Osteoblast (primary cell): ENCODE data around the gene PLXNA4. TPM values are rescaled to one million over a fixed set of nuclear protein-coding genes. Genes with fewer than 3 reads are reported as not detected.

Experiments used
- DNase-seq: peaks from one replicate; pipeline ENCODE4 v3.0.0; 2011; ENCODE audit warnings: low spot score, mixed read lengths; ENCODE audit not compliant: insufficient read length; ENCODE audit errors: missing footprints
- H2AFZ ChIP-seq: 2 replicates; pipeline ENCODE4 v1.6.0; 2011; ENCODE audit warnings: mild to moderate bottlenecking, low read length
- H3K27ac ChIP-seq: 2 replicates; pipeline ENCODE4 v1.5.1; 2011; ENCODE audit warnings: mild to moderate bottlenecking, low read depth, low read length, moderate library complexity
- H3K27me3 ChIP-seq: 2 replicates; pipeline ENCODE4 v1.6.0; 2012; ENCODE audit warnings: mild to moderate bottlenecking, control low read depth, inconsistent platforms, low read length, moderate library complexity; ENCODE audit not compliant: insufficient read depth
- H3K36me3 ChIP-seq: 2 replicates; pipeline ENCODE4 v1.5.1; 2011; ENCODE audit warnings: mild to moderate bottlenecking, low read length, control low read depth, moderate library complexity; ENCODE audit not compliant: insufficient read depth
- H3K4me1 ChIP-seq: 2 replicates; pipeline ENCODE4 v1.5.1; 2011; ENCODE audit warnings: mild to moderate bottlenecking, low read length, control low read depth, moderate library complexity; ENCODE audit not compliant: insufficient read depth
- H3K4me2 ChIP-seq: 2 replicates; pipeline ENCODE4 v1.6.0; 2011; ENCODE audit warnings: mild to moderate bottlenecking, low read length; ENCODE audit not compliant: insufficient read depth
- H3K4me3 ChIP-seq: fragments of 200-600 bp; sonication (generic); 3 replicates; pipeline ENCODE4 v1.5.1; 2012; ENCODE audit warnings: mild to moderate bottlenecking, low read length, inconsistent platforms; ENCODE audit not compliant: insufficient read depth
- H3K79me2 ChIP-seq: 2 replicates; pipeline ENCODE4 v1.6.0; 2012; ENCODE audit warnings: mild to moderate bottlenecking, low read length, control low read depth, inconsistent platforms; ENCODE audit not compliant: insufficient read depth
- H3K9me3 ChIP-seq: 2 replicates; pipeline ENCODE4 v1.5.1; 2011; ENCODE audit warnings: low read depth, low read length, control low read depth
- H4K20me1 ChIP-seq: 2 replicates; pipeline ENCODE4 v1.6.0; 2012; ENCODE audit warnings: mild to moderate bottlenecking, low read length, control low read depth; ENCODE audit not compliant: insufficient read depth
- total RNA-seq: library from RNA; depleted of rRNA; stranded (reverse); fragments of >200 nt; gene quantifications from 2 replicates; pipeline ENCODE4 v1.2.3, GENCODE V29; 2012
- TF ChIP-seq, protein P1 (sequence below): IDR thresholded peaks from 2 replicates; pipeline ENCODE4 v1.5.1; 2011; ENCODE audit warnings: mild to moderate bottlenecking, low read depth, low read length, moderate library complexity; ENCODE audit errors: extremely low read depth

Gene PLXNA4
- total RNA-seq, 1 donor = 4.3 TPM

DNA sequence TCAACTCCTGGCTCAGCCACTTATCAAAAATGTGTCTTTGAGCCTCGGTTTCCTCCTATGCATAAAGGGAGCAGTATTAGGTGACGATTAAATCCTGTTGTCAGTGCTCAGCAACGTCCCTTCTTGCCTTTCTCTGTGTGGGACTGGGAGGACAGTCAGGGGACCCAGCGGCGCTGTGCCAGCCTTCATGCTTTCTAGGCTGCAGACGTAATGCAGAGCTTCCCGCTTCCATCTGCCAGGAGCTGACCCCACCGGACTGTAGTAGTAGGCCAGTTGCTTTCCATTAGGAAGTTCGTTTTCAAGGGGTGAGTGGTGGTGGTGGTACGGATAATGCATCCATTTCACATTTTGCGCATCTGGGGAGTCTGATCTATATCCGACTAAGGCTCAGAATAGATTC, 321.8 kb downstream of the PLXNA4 start:
- Histone ChIP-seq H3K4me1 (no peaks in the 10 kb centered on the region), H3K36me3 (no peaks in the 10 kb centered on the region), H3K4me2 (no peak overlapping the region), H2AFZ (no peak overlapping the region), H3K79me2 (no peaks in the 10 kb centered on the region), H3K4me3 (no peak overlapping the region), H4K20me1 (peaks cover 3% of the 10 kb centered on the region), H3K27ac (no peak overlapping the region), H3K27me3 (no peaks in the 10 kb centered on the region), H3K9me3 (no peaks in the 10 kb centered on the region)
- TF ChIP-seq, protein P1, sequence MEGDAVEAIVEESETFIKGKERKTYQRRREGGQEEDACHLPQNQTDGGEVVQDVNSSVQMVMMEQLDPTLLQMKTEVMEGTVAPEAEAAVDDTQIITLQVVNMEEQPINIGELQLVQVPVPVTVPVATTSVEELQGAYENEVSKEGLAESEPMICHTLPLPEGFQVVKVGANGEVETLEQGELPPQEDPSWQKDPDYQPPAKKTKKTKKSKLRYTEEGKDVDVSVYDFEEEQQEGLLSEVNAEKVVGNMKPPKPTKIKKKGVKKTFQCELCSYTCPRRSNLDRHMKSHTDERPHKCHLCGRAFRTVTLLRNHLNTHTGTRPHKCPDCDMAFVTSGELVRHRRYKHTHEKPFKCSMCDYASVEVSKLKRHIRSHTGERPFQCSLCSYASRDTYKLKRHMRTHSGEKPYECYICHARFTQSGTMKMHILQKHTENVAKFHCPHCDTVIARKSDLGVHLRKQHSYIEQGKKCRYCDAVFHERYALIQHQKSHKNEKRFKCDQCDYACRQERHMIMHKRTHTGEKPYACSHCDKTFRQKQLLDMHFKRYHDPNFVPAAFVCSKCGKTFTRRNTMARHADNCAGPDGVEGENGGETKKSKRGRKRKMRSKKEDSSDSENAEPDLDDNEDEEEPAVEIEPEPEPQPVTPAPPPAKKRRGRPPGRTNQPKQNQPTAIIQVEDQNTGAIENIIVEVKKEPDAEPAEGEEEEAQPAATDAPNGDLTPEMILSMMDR = no peak
- DNase-seq = no peak

DNA sequence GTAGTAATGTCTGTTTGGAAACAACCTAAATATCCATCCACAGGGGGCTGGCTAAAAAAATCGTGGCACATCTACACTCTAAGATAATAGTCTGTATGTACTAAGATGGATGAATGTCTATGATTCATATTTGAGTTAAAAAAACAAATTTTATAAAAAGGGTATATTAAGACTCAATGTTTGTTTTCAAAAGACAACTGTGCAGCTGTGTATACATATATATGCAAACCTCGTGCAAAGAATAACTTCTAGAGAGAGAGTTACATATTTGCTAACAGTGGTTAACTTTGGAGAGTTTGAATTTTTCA, 323.5 kb downstream of the PLXNA4 start:
- H4K20me1 ChIP-seq = peaks cover 3% of the 10 kb centered on the region
- no peak for DNase-seq
- H3K4me1 ChIP-seq = no peaks in the 10 kb centered on the region
- H3K9me3 ChIP-seq = no peaks in the 10 kb centered on the region
- no peak overlapping the region for H2AFZ ChIP-seq
- H3K36me3 ChIP-seq = no peaks in the 10 kb centered on the region
- H3K79me2 ChIP-seq = no peaks in the 10 kb centered on the region
- no peak overlapping the region for H3K4me2 ChIP-seq
- H3K27ac ChIP-seq = no peak overlapping the region
- H3K27me3 ChIP-seq = no peaks in the 10 kb centered on the region
- TF ChIP-seq, protein P1 = no peak
- no peak overlapping the region for H3K4me3 ChIP-seq

DNA sequence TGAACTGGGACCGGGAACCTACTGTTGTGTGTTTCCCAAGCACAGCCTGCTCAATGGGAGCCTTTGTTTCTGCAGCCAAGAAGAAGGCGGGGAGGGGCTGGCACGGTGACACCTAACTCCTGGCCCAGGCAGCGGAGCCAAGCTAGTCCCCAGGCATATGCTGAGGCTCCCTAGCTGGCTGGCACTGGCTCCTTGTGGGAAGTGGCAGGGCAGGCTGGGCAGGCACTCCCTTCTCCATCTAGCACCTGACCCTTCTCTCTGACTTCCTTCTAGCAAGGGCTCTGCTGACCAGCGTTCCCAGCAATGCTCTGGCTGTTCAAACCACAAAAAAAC, 325.0 kb downstream of the PLXNA4 start:
- H3K4me3 ChIP-seq = no peak overlapping the region
- no peak overlapping the region for H3K27ac ChIP-seq
- H3K4me2 ChIP-seq = no peak overlapping the region
- no peak overlapping the region for H2AFZ ChIP-seq
- no peak for DNase-seq
- TF ChIP-seq, protein P1 = no peak
- no peaks in the 10 kb centered on the region for H4K20me1 ChIP-seq
- H3K27me3 ChIP-seq = no peaks in the 10 kb centered on the region
- H3K36me3 ChIP-seq = no peaks in the 10 kb centered on the region
- H3K9me3 ChIP-seq = no peaks in the 10 kb centered on the region
- no peaks in the 10 kb centered on the region for H3K4me1 ChIP-seq
- H3K79me2 ChIP-seq = no peaks in the 10 kb centered on the region

DNA sequence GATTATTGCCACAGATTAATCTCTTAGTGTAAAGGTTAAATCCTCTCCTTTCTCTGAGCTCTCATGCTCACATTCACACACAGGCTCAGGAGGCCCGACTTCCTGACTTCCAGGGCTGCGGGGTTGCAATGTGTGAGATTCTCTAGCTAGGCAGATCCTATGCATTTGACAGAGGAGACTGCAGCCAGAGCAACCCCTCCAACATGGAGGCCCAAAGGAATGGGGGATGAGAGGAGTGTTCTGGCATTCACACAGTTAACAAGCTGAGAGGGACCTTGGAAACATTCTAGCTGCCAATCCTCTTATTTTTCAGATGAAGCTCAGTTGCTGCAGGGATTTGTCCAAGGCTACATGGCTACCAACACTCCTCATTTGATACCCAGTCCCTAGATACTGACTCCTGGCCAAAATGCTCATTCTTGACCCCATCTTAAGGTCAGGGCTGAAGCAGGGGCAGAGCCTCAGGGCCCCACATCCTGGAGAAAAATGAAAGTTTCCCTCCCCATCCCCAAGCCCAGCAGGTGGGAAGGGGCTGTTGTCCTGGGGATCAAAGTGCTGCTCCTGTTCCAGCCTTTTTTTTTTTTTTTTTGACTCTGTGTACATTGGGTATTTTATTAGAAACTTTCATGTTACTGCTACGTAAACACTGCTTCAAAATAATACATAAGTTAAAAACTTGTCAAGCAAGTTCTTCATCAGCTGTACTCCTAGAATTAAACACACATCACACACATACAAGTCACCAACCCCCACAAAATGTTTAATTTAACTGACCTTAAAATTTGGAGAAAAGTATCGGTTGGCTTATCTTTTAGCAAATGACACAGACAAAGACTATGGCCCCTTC, 325.6 kb downstream of the PLXNA4 start:
- Histone ChIP-seq H3K27me3 (no peaks in the 10 kb centered on the region), H3K27ac (no peak overlapping the region), H3K4me1 (no peaks in the 10 kb centered on the region), H3K4me2 (no peak overlapping the region), H4K20me1 (no peaks in the 10 kb centered on the region), H3K36me3 (no peaks in the 10 kb centered on the region), H3K79me2 (no peaks in the 10 kb centered on the region), H2AFZ (no peak overlapping the region), H3K4me3 (no peak overlapping the region), H3K9me3 (no peaks in the 10 kb centered on the region)
- DNase-seq = no peak
- TF ChIP-seq, protein P1 = no peak
